Endodermal cell (in vitro differentiated cells): Measurements from ENCODE around the gene FBXO33. TPM values are rescaled to one million over a fixed set of nuclear protein-coding genes. Genes with fewer than 3 reads are reported as not detected.
A peak's percentile ranks its signal among the peaks of the same experiment; 100 is the strongest.

Experiments
- DNase-seq: peaks from one replicate; pipeline ENCODE4 v3.0.0-alpha.2; 2017
- H3K27ac ChIP-seq: 2 replicates; pipeline ENCODE4 v1.5.1; 2013; ENCODE audit warnings: mild to moderate bottlenecking, low read depth, low read length, moderate library complexity
- H3K27me3 ChIP-seq: 2 replicates; pipeline ENCODE4 v1.6.1; 2013; ENCODE audit warnings: mild to moderate bottlenecking, low read length, moderate library complexity; ENCODE audit not compliant: insufficient read depth, control insufficient read depth, poor library complexity, severe bottlenecking
- H3K36me3 ChIP-seq: 2 replicates; pipeline ENCODE4 v1.7.0; 2013; ENCODE audit warnings: mild to moderate bottlenecking, low read length, moderate library complexity; ENCODE audit not compliant: control insufficient read depth, insufficient read depth
- H3K4me1 ChIP-seq: one replicate; pipeline ENCODE4 v1.7.0; 2013; ENCODE audit warnings: low read length; ENCODE audit not compliant: control insufficient read depth, insufficient read depth
- H3K4me3 ChIP-seq: 2 replicates; pipeline ENCODE4 v1.5.1; 2013; ENCODE audit warnings: mild to moderate bottlenecking, low read length, moderate library complexity
- H3K9ac ChIP-seq: 2 replicates; pipeline ENCODE4 v1.6.1; 2013; ENCODE audit warnings: mild to moderate bottlenecking, low read length, moderate library complexity; ENCODE audit not compliant: poor library complexity, severe bottlenecking; ENCODE audit errors: extremely low read depth
- H3K9me3 ChIP-seq: 2 replicates; pipeline ENCODE4 v1.6.1; 2013; ENCODE audit warnings: mild to moderate bottlenecking, low read length, moderate library complexity; ENCODE audit not compliant: control insufficient read depth
- H3K27ac Mint-ChIP-seq: 2 replicates; pipeline ENCODE4 v1.8.0; 2020; ENCODE audit warnings: mixed read lengths
- H3K27me3 Mint-ChIP-seq: 2 replicates; pipeline ENCODE4 v1.8.0; 2021; ENCODE audit warnings: mild to moderate bottlenecking, mixed read lengths; ENCODE audit not compliant: insufficient read depth
- H3K36me3 Mint-ChIP-seq: 2 replicates; pipeline ENCODE4 v1.8.0; 2020; ENCODE audit warnings: low read depth, mixed read lengths
- H3K4me1 Mint-ChIP-seq: 2 replicates; pipeline ENCODE4 v1.8.0; 2020; ENCODE audit warnings: mixed read lengths
- H3K4me3 Mint-ChIP-seq: 2 replicates; pipeline ENCODE4 v1.8.0; 2020; ENCODE audit warnings: mild to moderate bottlenecking, moderate library complexity, mixed read lengths
- H3K9me3 Mint-ChIP-seq: 2 replicates; pipeline ENCODE4 v1.8.0; 2020; ENCODE audit warnings: mild to moderate bottlenecking, mixed read lengths
- CTCF ChIP-seq: fragments of 200-600 bp; sonication (generic); conservative IDR thresholded peaks from 2 replicates; pipeline ENCODE4 v1.5.0; 2021; ENCODE audit warnings: antibody characterized with exemption, mild to moderate bottlenecking
- WGBS, 2 experiments: methylation state at CpG; one replicate each; pipeline versions ENCODE4 v1.1.5 to v1.1.7; 2013; ENCODE audit warnings: missing lambda C conversion rate in 2 of 2, mixed read lengths in 1 of 2; ENCODE audit not compliant: insufficient coverage in 1 of 2, insufficient read length in 1 of 2; 5-methylcytosine and 5-hydroxymethylcytosine counted together
- total RNA-seq, 2 donors: library from RNA; stranded (reverse); fragmentation: NEBNext Ultra II Directional in 1 of 2; extraction: Animal tissue kit (Norgen Biotek cat#: 25700) in 1 of 2; gene quantifications; 2 replicates in 1 of 2; 3 replicates in 1 of 2; pipeline ENCODE4 v1.2.1, GENCODE V29; 2021

FBXO33 gene
- total RNA-seq, 2 donors from 2014 or later: 10.2 to 12.8 TPM

- Mint-ChIP-seq H3K27me3 (no peaks in the 10 kb centered on the region), H3K36me3 (peaks cover 18% of the 10 kb centered on the region), H3K9me3 (peaks cover 11% of the 10 kb centered on the region), H3K27ac (peak overlapping the region; percentile 8), H3K4me3 (no peak overlapping the region), H3K4me1 (peaks cover 31% of the 10 kb centered on the region)
- Histone ChIP-seq H3K27me3 (no peaks in the 10 kb centered on the region), H3K36me3 (no peaks in the 10 kb centered on the region), H3K9me3 (peaks cover 21% of the 10 kb centered on the region), H3K4me1 (peaks cover 8% of the 10 kb centered on the region), H3K27ac (no peak overlapping the region), H3K9ac (no peak overlapping the region), H3K4me3 (peak overlapping the region; percentile 57)
- peak; percentile 86 for TF ChIP-seq CTCF
- DNase-seq: peak; percentile 91
- WGBS, 2 experiments: 0 to 49% methylated on average over 2 to 4 of the region's 4 CpGs
Observed at GRCh38 chr14:39368261-39368959, 63.8 kb downstream of the FBXO33 start.

- Mint-ChIP-seq H3K4me3 (no peak overlapping the region), H3K27ac (peak overlapping the region; percentile 55), H3K4me1 (peaks cover 31% of the 10 kb centered on the region), H3K9me3 (peaks cover 11% of the 10 kb centered on the region), H3K36me3 (peaks cover 21% of the 10 kb centered on the region), H3K27me3 (no peaks in the 10 kb centered on the region)
- Histone ChIP-seq H3K4me3 (no peak overlapping the region), H3K4me1 (peaks cover 8% of the 10 kb centered on the region), H3K36me3 (no peaks in the 10 kb centered on the region), H3K9ac (no peak overlapping the region), H3K27me3 (no peaks in the 10 kb centered on the region), H3K9me3 (peaks cover 22% of the 10 kb centered on the region), H3K27ac (no peak overlapping the region)
- no peak for TF ChIP-seq CTCF
- peak; percentile 75 for DNase-seq
- 20 to 46% methylated on average over 1 to 2 of the region's 2 CpGs for WGBS, 2 experiments
Observed at GRCh38 chr14:39367387-39367751, 64.9 kb downstream of the FBXO33 start.

GRCh38 chr14:39366460-39367386 lies 65.5 kb downstream of the FBXO33 start:
- Histone ChIP-seq H3K36me3 (no peaks in the 10 kb centered on the region), H3K27me3 (no peaks in the 10 kb centered on the region), H3K27ac (no peak overlapping the region), H3K4me1 (peaks cover 8% of the 10 kb centered on the region), H3K4me3 (no peak overlapping the region), H3K9ac (no peak overlapping the region), H3K9me3 (peaks cover 22% of the 10 kb centered on the region)
- Mint-ChIP-seq H3K9me3 (peaks cover 11% of the 10 kb centered on the region), H3K4me1 (peaks cover 31% of the 10 kb centered on the region), H3K27ac (peak overlapping the region; percentile 55), H3K36me3 (peaks cover 22% of the 10 kb centered on the region), H3K27me3 (no peaks in the 10 kb centered on the region), H3K4me3 (no peak overlapping the region)
- DNase-seq: peak; percentile 55
- WGBS, 2 experiments: 96 to 98% methylated on average over 7 to 10 of the region's 10 CpGs
- TF ChIP-seq CTCF: no peak
